ENCODE results near the gene KRT27. TPM values are rescaled to one million over a fixed set of nuclear protein-coding genes. Genes with fewer than 3 reads are reported as not detected.
"Not testable (repeated sequence)": the region's sequence is repeated elsewhere in the genome, so short reads cannot be mapped to it uniquely, and the experiment has no call there.

Gene KRT27
- total and polyA plus RNA-seq, 7 donors: 0.01 TPM; not detected in 6

DNA sequence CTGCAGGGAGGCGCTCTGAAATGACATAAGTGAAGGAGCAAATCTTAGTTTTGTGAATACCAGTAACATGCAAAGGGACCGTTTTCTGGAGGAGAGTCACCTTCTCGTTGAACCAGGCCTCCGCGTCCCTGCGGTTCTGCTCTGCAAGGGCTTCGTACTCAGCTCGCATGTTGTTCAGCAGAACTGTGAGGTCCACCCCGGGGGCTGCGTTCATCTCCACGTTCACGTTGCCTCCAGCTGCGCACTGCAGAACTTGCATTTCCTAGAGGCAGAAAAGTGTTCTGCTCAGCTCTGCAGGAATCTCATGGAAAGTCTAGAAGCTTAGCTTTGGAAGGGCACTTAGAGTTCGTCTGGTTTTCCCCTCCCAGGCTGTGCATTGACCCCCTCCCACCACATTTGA lies 31.3 kb downstream of the KRT27 start:
- H3K4me1 ChIP-seq: no peaks in the 10 kb centered on the region
- intact Hi-C loops (cut with DNase I): no loop called here
- H3K27ac ChIP-seq: no peak overlapping the region
- H3K27me3 ChIP-seq (ENCODE audit: insufficient read depth in 3 of 3, low read length in 2 of 3): peaks cover 3 to 24% (median 4%) of the 10 kb centered on the region in 3 donors
- 71 to 75% (median 73%) methylated on average over 14 of the region's 14 CpGs for WGBS, 3 donors
- H3K36me3 ChIP-seq (ENCODE audit: insufficient read depth in 1 of 2, low read depth in 1 of 2): no peaks in the 10 kb centered on the region
- DNase-seq: no peak
- TF ChIP-seq, protein P1, sequence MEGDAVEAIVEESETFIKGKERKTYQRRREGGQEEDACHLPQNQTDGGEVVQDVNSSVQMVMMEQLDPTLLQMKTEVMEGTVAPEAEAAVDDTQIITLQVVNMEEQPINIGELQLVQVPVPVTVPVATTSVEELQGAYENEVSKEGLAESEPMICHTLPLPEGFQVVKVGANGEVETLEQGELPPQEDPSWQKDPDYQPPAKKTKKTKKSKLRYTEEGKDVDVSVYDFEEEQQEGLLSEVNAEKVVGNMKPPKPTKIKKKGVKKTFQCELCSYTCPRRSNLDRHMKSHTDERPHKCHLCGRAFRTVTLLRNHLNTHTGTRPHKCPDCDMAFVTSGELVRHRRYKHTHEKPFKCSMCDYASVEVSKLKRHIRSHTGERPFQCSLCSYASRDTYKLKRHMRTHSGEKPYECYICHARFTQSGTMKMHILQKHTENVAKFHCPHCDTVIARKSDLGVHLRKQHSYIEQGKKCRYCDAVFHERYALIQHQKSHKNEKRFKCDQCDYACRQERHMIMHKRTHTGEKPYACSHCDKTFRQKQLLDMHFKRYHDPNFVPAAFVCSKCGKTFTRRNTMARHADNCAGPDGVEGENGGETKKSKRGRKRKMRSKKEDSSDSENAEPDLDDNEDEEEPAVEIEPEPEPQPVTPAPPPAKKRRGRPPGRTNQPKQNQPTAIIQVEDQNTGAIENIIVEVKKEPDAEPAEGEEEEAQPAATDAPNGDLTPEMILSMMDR (IDR thresholded peaks at IDR 0.05): no peak
- H3K9me3 ChIP-seq: no peaks in the 10 kb centered on the region
- no peak for ATAC-seq
- no peak overlapping the region for H3K4me3 ChIP-seq

DNA sequence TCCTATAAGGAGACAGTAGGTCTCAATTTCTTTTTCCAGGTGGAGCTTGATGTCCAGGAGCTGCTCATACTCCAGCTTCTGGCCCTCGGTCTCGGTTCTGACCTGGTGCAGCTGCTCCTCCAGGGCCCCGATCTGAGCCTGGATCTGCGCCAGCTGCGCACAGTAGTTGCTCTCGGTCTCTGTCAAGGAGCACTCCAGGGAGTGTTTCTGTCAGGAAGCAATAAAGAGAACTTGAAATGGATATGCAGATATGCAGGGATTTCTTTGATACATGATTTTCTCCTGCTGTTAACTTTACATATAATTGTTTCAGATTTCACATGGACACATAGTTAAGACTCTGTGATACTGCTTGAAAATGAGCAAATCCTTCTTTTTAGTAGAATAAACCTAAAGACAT lies 32.0 kb downstream of the KRT27 start:
- TF ChIP-seq, protein P1 (IDR thresholded peaks at IDR 0.05): no peak
- Histone ChIP-seq H3K27me3 (ENCODE audit: insufficient read depth in 3 of 3, low read length in 2 of 3) (peaks cover 3 to 26% (median 4%) of the 10 kb centered on the region in 3 donors), H3K4me3 (no peak overlapping the region), H3K27ac (no peak overlapping the region), H3K9me3 (no peaks in the 10 kb centered on the region), H3K4me1 (no peaks in the 10 kb centered on the region), H3K36me3 (ENCODE audit: insufficient read depth in 1 of 2, low read depth in 1 of 2) (no peaks in the 10 kb centered on the region)
- DNase-seq: no peak
- intact Hi-C loops (cut with DNase I): no loop called here
- ATAC-seq: no peak
- WGBS, 3 donors: 35 to 48% (median 40%) methylated on average over 6 of the region's 6 CpGs

DNA sequence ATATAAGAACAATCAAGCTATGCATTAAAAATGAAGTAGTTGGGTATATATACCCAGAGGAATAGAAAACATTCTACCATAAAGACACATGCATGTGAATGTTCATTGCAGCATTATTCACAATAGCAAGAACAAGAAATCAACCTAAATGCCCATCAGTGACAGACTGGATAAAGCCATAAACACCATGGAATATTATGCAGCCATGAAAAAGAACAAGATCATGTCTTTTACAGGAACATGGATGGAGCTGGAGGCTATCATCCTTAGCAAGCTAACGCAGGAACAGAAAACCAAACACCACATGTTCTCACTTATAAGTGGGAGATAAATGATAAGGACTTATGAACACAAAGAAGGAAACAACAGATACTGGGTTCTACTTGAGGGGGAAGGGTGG lies 33.7 kb downstream of the KRT27 start:
- intact Hi-C loops (cut with DNase I); H3K4me3 ChIP-seq; H3K4me1 ChIP-seq; DNase-seq; H3K27ac ChIP-seq; H3K36me3 ChIP-seq (ENCODE audit: insufficient read depth in 1 of 2, low read depth in 1 of 2); ATAC-seq; H3K9me3 ChIP-seq: not testable (repeated sequence)
- peaks cover 3 to 41% (median 4%) of the 10 kb centered on the region in 3 donors for H3K27me3 ChIP-seq (ENCODE audit: insufficient read depth in 3 of 3, low read length in 2 of 3)
- 79 to 84% (median 84%) methylated on average over 1 of the region's 1 CpG for WGBS, 3 donors

DNA sequence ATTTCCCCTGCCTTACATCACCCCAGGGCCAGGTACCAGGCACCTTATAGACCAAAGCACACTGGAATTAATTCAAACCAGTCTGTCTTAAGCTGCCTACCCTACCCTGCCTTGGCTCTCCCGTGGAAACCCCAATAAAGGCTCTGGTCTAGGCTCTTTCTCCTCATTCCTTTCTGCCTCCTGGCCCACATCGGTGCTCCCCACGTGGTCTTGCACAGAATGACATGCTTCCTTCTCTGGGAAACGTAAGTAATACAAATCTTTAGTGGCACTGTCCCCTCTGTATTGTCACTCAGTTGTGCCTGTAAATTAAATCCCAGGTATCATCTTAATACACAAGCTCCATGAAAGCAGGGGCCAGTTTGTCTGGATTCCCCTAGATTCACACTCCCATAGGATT lies 43.8 kb downstream of the KRT27 start:
- H3K36me3 ChIP-seq (ENCODE audit: insufficient read depth in 1 of 2, low read depth in 1 of 2): no peaks in the 10 kb centered on the region
- H3K4me1 ChIP-seq: no peaks in the 10 kb centered on the region
- ATAC-seq (no peak), DNase-seq (no peak)
- no peak overlapping the region for H3K27ac ChIP-seq
- no peak overlapping the region for H3K4me3 ChIP-seq
- WGBS, 3 donors: 43 to 47% (median 46%) methylated on average over 4 of the region's 4 CpGs
- TF ChIP-seq, protein P1 (IDR thresholded peaks at IDR 0.05): no peak
- peaks cover 3 to 28% (median 9%) of the 10 kb centered on the region in 3 donors for H3K27me3 ChIP-seq (ENCODE audit: insufficient read depth in 3 of 3, low read length in 2 of 3)
- peaks cover 9% of the 10 kb centered on the region for H3K9me3 ChIP-seq
- intact Hi-C loops (cut with DNase I): no loop called here

DNA sequence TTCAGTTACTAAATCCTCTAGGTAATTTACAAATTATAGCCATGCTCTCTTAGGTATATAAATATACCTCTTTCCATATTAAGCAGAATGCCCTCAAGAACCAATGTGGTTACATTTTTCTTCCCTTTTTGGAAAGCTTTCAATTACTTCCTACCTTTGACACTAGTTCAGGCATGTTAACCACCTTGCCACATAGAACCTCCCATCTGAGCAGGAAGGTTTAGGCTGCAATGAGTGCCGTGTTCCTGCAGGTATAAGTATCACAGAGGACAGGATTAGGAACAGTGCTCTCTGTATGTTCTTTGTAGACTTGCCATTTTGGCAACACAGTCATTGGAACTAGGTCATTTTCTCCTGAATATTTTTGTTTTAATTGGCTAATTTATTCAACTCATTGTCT lies 47.3 kb downstream of the KRT27 start:
- no peak overlapping the region for H3K27ac ChIP-seq
- DNase-seq (no peak), ATAC-seq (no peak)
- TF ChIP-seq, protein P1 (IDR thresholded peaks at IDR 0.05): no peak
- no peaks in the 10 kb centered on the region for H3K4me1 ChIP-seq
- no peaks in the 10 kb centered on the region for H3K9me3 ChIP-seq
- no peak overlapping the region for H3K4me3 ChIP-seq
- intact Hi-C loops (cut with DNase I): no loop called here
- H3K27me3 ChIP-seq (ENCODE audit: insufficient read depth in 3 of 3, low read length in 2 of 3): peaks cover 0 to 21% (median 4%) of the 10 kb centered on the region in 3 donors
- WGBS, 3 donors: 69 to 84% (median 76%) methylated on average over 1 of the region's 1 CpG
- H3K36me3 ChIP-seq (ENCODE audit: insufficient read depth in 1 of 2, low read depth in 1 of 2): no peaks in the 10 kb centered on the region
